Duodenal mucosa (tissue), 2 donors: ENCODE results near the gene USP17L28.
A peak's percentile ranks its signal among the peaks of the same experiment; 100 is the strongest.
"Not testable (repeated sequence)": the region's sequence is repeated elsewhere in the genome, so short reads cannot be mapped to it uniquely, and the experiment has no call there.

Experiments
- H3K27ac ChIP-seq: one replicate; pipeline ENCODE4 v1.7.0; 2013; ENCODE audit warnings: low read depth, low read length
- H3K27me3 ChIP-seq, 2 donors: one replicate each; pipeline ENCODE4 v1.7.0; 2013; ENCODE audit warnings: low read length in 2 of 2, control low read depth in 1 of 2; ENCODE audit not compliant: insufficient read depth in 2 of 2, control insufficient read depth in 1 of 2
- H3K36me3 ChIP-seq, 2 donors: one replicate each; pipeline ENCODE4 v1.7.0; 2013; ENCODE audit warnings: low read length in 2 of 2, control low read depth in 1 of 2; ENCODE audit not compliant: insufficient read depth in 2 of 2, control insufficient read depth in 1 of 2
- H3K4me1 ChIP-seq, 2 donors: one replicate each; pipeline ENCODE4 v1.7.0; 2013; ENCODE audit warnings: low read length in 2 of 2, control low read depth in 1 of 2; ENCODE audit not compliant: insufficient read depth in 2 of 2, control insufficient read depth in 1 of 2
- H3K4me3 ChIP-seq, 2 donors: one replicate each; pipeline ENCODE4 v1.7.0; 2013; ENCODE audit warnings: low read length in 2 of 2, low read depth in 1 of 2
- H3K9ac ChIP-seq, 2 donors: one replicate each; pipeline ENCODE4 v1.7.0; 2013; ENCODE audit warnings: low read length in 2 of 2, low read depth in 1 of 2
- H3K9me3 ChIP-seq, 2 donors: one replicate each; pipeline ENCODE4 v1.7.0; 2013; ENCODE audit warnings: low read length in 2 of 2, control low read depth in 1 of 2; ENCODE audit not compliant: control insufficient read depth in 1 of 2

USP17L28 gene

DNA sequence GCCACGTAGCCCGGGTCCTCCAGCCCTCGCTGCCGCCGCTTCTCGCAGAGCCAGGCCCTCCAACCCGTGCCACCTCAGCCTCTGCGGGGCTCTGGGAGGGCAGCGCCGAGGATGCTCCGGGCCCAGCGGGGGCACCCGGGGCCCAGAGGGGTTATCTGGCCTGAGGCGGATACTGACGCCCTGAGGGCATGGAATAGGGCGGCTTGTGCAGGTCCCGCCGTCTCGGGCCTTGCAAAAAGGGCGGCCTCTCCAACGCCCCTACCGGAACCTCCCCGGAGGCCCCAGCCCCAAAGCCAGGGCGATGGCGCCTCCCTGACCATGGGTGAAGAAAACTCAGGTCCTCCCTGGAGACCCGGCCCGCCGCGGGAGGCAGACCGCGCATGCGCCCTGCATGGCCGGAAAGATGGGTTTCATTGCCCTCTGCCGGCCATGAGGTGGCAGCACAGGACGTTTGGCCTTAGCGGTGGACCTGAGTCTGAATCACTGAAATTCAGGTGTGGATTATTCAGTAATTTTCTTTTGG, 32.4 kb downstream of the USP17L28 start:
- peak overlapping the region in 1 of 2 donors; percentile 61 for H3K4me3 ChIP-seq
- H3K27me3 ChIP-seq, H3K9me3 ChIP-seq, H3K4me1 ChIP-seq, H3K27ac ChIP-seq, H3K36me3 ChIP-seq: not testable (repeated sequence)
- peak overlapping the region in 1 of 2 donors; percentile 43 for H3K9ac ChIP-seq

GRCh38 chr4:9384126-9384525, 35.4 kb downstream of the USP17L28 start:
- Histone ChIP-seq H3K4me3 (no peak overlapping the region), H3K36me3 (no peaks in the 10 kb centered on the region), H3K27ac (no peak overlapping the region), H3K9me3 (no peaks in the 10 kb centered on the region), H3K27me3 (no peaks in the 10 kb centered on the region), H3K9ac (no peak overlapping the region), H3K4me1 (no peaks in the 10 kb centered on the region)

GRCh38 chr4:9389001-9389400, 40.3 kb downstream of the USP17L28 start:
- H3K4me1 ChIP-seq, H3K36me3 ChIP-seq, H3K27me3 ChIP-seq, H3K9me3 ChIP-seq, H3K27ac ChIP-seq, H3K4me3 ChIP-seq, H3K9ac ChIP-seq: not testable (repeated sequence)
